GM12878 (cell line): ENCODE measurements around the gene PSMA7. TPM values are rescaled to one million over a fixed set of nuclear protein-coding genes. Genes with fewer than 3 reads are reported as not detected.

Experiments
- ATAC-seq: fragments of 200-7000 bp; cut with Tn5 transposase; 3 replicates; pipeline ENCODE4 v1.9.1; 2020; ENCODE audit warnings: mild to moderate bottlenecking, moderate library complexity
- BruUV-seq: library from RNA; stranded (reverse); fragments of 400-500 nt; replicated peaks from 2 replicates; lab custom pipeline; 2021; lab: Mats Ljungman, UMichigan
- CTCF ChIA-PET: fragments of 300-600 bp; sonication (Branson Sonifier 250); formaldehyde crosslinking; extraction: SDS; loops from one replicate; lab custom pipeline; 2021; ENCODE audit warnings: inconsistent platforms; lab: Yijun Ruan, JAX
- POLR2A ChIA-PET: fragments of 350-600 bp; formaldehyde crosslinking; extraction: SDS; loops from one replicate; lab custom pipeline; 2021; ENCODE audit warnings: inconsistent platforms; lab: Charles Lee
- RAD21 ChIA-PET: fragments of 300-600 bp; sonication (Branson Sonifier 250); formaldehyde crosslinking; loops from one replicate; lab custom pipeline; 2023; ENCODE audit warnings: antibody characterized with exemption; ENCODE audit not compliant: unreplicated experiment; lab: Charles Lee
- SMC1A ChIA-PET: fragments of 300-600 bp; sonication (Branson Sonifier 250); formaldehyde crosslinking; loops from one replicate; lab custom pipeline; 2023; ENCODE audit not compliant: unreplicated experiment, uncharacterized antibody; lab: Charles Lee
- DNase-seq: peaks from one replicate; pipeline ENCODE4 v3.0.0-alpha.2; 2011; ENCODE audit warnings: low read depth, low spot score
- FAIRE-seq: peaks from 3 replicates; lab custom pipeline; 2011; peaks lifted over from hg19 to GRCh38; lab: Jason Lieb, UNC
- H2AFZ ChIP-seq: 2 replicates; pipeline ENCODE4 v1.6.0; 2011; ENCODE audit warnings: low read depth, low read length, control low read depth; ENCODE audit not compliant: control insufficient read depth
- H3K27ac ChIP-seq: 2 replicates; pipeline ENCODE4 v1.5.1; 2011; ENCODE audit warnings: control low read depth; ENCODE audit not compliant: control insufficient read depth, insufficient read depth
- H3K27me3 ChIP-seq, 2 experiments: replicated peaks in 1 of 2; 2 replicates each; pipeline versions ENCODE4 v1.6.0 to v1.6.1; 2011; ENCODE audit warnings: low read length in 1 of 2; ENCODE audit not compliant: control insufficient read depth in 2 of 2, insufficient read depth in 2 of 2
- H3K36me3 ChIP-seq, 2 experiments: 2 replicates each; pipeline ENCODE4 v1.5.1; 2011; ENCODE audit warnings: low read length in 1 of 2; ENCODE audit not compliant: control insufficient read depth in 2 of 2, insufficient read depth in 2 of 2
- H3K4me1 ChIP-seq: 2 replicates; pipeline ENCODE4 v1.6.1; 2011; ENCODE audit warnings: mild to moderate bottlenecking, low read length, moderate library complexity, mixed read lengths; ENCODE audit not compliant: control insufficient read depth, insufficient read depth
- H3K4me2 ChIP-seq: 2 replicates; pipeline ENCODE4 v1.6.0; 2011; ENCODE audit warnings: control low read depth; ENCODE audit not compliant: control insufficient read depth, insufficient read depth
- H3K4me3 ChIP-seq: fragments of 200-600 bp; sonication (generic); 2 replicates; pipeline ENCODE4 v1.5.1; 2016
- H3K79me2 ChIP-seq: 2 replicates; pipeline ENCODE4 v1.6.0; 2011; ENCODE audit warnings: low read length; ENCODE audit not compliant: control insufficient read depth, insufficient read depth
- H3K9ac ChIP-seq: 2 replicates; pipeline ENCODE4 v1.8.0; 2011; ENCODE audit warnings: low read length, control low read depth, mixed read lengths; ENCODE audit not compliant: control insufficient read depth, insufficient read depth
- H3K9me3 ChIP-seq: replicated peaks from 3 replicates; pipeline ENCODE4 v1.5.1; 2011; ENCODE audit warnings: mild to moderate bottlenecking, low read length; ENCODE audit not compliant: control insufficient read depth, insufficient read depth
- H4K20me1 ChIP-seq: 2 replicates; pipeline ENCODE4 v1.6.0; 2011; ENCODE audit not compliant: control insufficient read depth, insufficient read depth
- BRCA1 ChIP-seq: IDR thresholded peaks from 2 replicates; pipeline ENCODE4 v1.6.1; 2011; ENCODE audit warnings: low read depth, low read length, improper control_type of control experiment
- EP300 ChIP-seq, 2 experiments: fragments of 150-350 bp in 1 of 2; IDR thresholded peaks; 2 replicates each; pipeline ENCODE4 v1.6.1; 2011 to 2012; ENCODE audit warnings: low read depth in 2 of 2, low read length in 2 of 2, borderline replicate concordance in 1 of 2, improper control_type of control experiment in 1 of 2, inconsistent platforms in 1 of 2; ENCODE audit not compliant: control insufficient read depth in 1 of 2
- HDGF ChIP-seq: fragments of 450-650 bp; IDR thresholded peaks from 2 replicates; pipeline ENCODE4 v1.6.1; 2016; ENCODE audit warnings: antibody characterized with exemption
- MEF2B ChIP-seq: fragments of 450-650 bp; IDR thresholded peaks from 2 replicates; pipeline ENCODE4 v1.6.1; 2018; ENCODE audit warnings: mild to moderate bottlenecking, moderate library complexity; ENCODE audit not compliant: partially characterized antibody, poor library complexity, severe bottlenecking
- MTA3 ChIP-seq: IDR thresholded peaks from 2 replicates; pipeline ENCODE4 v1.6.1; 2012; ENCODE audit warnings: low read length, inconsistent platforms, borderline replicate concordance
- MYC ChIP-seq: IDR thresholded peaks from 2 replicates; pipeline ENCODE4 v1.6.1; 2011; ENCODE audit warnings: mild to moderate bottlenecking, low read length, moderate library complexity, inconsistent platforms; ENCODE audit not compliant: insufficient read depth, insufficient replicate concordance, insufficient read length, severe bottlenecking
- SREBF1 ChIP-seq: IDR thresholded peaks from 2 replicates; pipeline ENCODE4 v1.6.1; 2012; ENCODE audit warnings: mild to moderate bottlenecking, low read length
- STAT1 ChIP-seq: fragments of 450-650 bp; conservative IDR thresholded peaks from 2 replicates; pipeline ENCODE4 v1.6.1; 2014; ENCODE audit warnings: antibody characterized with exemption, mild to moderate bottlenecking
- TAF1 ChIP-seq: IDR thresholded peaks from 2 replicates; pipeline ENCODE4 v1.6.1; 2011; ENCODE audit warnings: mild to moderate bottlenecking, low read depth, low read length, borderline replicate concordance
- WGBS: methylation state at CpG from one replicate; pipeline ENCODE4 v1.1.6; 2016; ENCODE audit warnings: low lambda C conversion rate; ENCODE audit not compliant: insufficient replicate concordance, insufficient coverage; ENCODE audit errors: missing lambda C conversion rate; 5-methylcytosine and 5-hydroxymethylcytosine counted together
- in situ Hi-C: fragments of 300-500 bp; cut with MboI; formaldehyde crosslinking; loops from 9 replicates; pipeline ENCODE4 v1.14.3; 2018; ENCODE audit warnings: mixed read lengths
- intact Hi-C: fragments of 100-400 bp; cut with micrococcal nuclease; formaldehyde crosslinking; loops from one replicate; pipeline ENCODE4 v1.14.2; 2022; ENCODE audit not compliant: unreplicated experiment
- polyA plus RNA-seq, 11 experiments: library from polyadenylated mRNA; depleted of rRNA in 4 of 11; unstranded in 6 of 11; stranded (reverse) in 5 of 11; fragments of >200 nt; fragmentation: Nextera tagmentation in 4 of 11; fragmentation: Illumina TruSeq in 1 of 11; extraction: Ambion mirVana in 4 of 11; extraction: Trizol in 1 of 11; gene quantifications; 1 replicate in 1 of 11; 2 replicates in 10 of 11; pipeline versions ENCODE4 v1.2.1 to v1.2.3, GENCODE V29; 2011 to 2016; ENCODE audit warnings: inconsistent platforms in 2 of 11, missing spikeins in 2 of 11, low read depth in 1 of 11
- total RNA-seq, 4 experiments: library from RNA; depleted of rRNA in 3 of 4; stranded (reverse); fragments of >200 nt in 3 of 4; fragmentation: Illumina TruSeq in 1 of 4; extraction: Trizol in 1 of 4; gene quantifications; 2 replicates each; pipeline versions ENCODE4 v1.2.1 to v1.2.3, GENCODE V29; 2013 to 2021
- TF ChIP-seq, protein P1 (sequence below): fragments of 450-650 bp; IDR thresholded peaks from 2 replicates; pipeline ENCODE4 v1.6.1; 2016; ENCODE audit warnings: mild to moderate bottlenecking
- TF ChIP-seq, protein P2 (sequence below): fragments of 450-650 bp; IDR thresholded peaks from 2 replicates; pipeline ENCODE4 v1.6.1; 2017; ENCODE audit warnings: low read depth, mild to moderate bottlenecking, moderate library complexity
- TF ChIP-seq, protein P3 (sequence below): fragments of 450-650 bp; formaldehyde crosslinking; IDR thresholded peaks from 2 replicates; pipeline ENCODE4 v1.4.0; 2022; ENCODE audit warnings: mild to moderate bottlenecking, moderate library complexity

PSMA7 gene
- total and polyA plus RNA-seq, 10 of the 15 experiments (the other 5 are each of a cell fraction or from before 2014, with no cell fraction given), result 216 to 857 (median 368) TPM

DNA sequence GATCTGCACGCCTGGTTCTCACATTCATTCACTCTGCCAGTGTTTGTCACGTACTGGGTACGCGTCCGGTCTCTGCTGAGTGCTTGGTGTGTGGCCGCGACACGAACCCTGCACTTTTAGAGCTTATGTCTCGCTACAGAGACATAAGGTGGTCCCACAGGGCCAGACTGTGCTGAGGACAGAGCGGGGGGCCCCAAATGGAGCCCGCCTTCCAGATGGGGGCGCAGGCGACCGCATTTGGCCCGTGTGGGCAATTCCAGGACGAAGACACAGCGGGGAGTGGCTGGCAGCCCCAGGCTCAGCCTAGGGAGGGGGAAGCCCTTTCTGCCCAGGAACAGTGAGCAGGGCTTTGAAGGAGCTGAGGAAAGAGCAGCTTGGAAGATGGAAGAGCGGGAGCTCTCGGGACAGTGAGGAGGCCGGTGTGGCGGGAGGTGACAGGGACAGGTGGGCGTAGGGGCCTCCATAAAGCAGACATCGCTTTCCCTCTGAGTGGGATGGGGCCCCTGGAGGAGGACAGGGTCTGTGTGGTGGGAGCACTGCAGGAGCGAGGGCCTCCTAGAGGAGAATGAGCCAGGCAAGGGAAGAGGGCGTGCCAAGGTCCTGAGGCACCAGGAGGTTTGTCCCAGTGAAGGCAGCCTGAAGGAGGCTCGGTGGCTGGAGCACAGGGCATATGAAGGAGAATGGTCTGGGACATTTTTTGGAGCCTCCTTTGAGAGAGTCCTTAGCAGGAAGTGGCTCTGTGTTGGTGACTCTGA is 31.9 kb upstream of the PSMA7 start:
- CTCF ChIA-PET, result no interaction called here
- H3K27me3 ChIP-seq, result no peaks in the 10 kb centered on the region
- no peaks in the 10 kb centered on the region for H3K79me2 ChIP-seq
- RAD21 ChIA-PET, result no interaction called here
- no TSS peak for BruUV-seq
- POLR2A ChIA-PET, result no interaction called here
- ATAC-seq, result no peak
- no peak overlapping the region for H3K4me2 ChIP-seq
- no peak for FAIRE-seq
- TF ChIP-seq STAT1, result no peak
- TF ChIP-seq, protein P1, sequence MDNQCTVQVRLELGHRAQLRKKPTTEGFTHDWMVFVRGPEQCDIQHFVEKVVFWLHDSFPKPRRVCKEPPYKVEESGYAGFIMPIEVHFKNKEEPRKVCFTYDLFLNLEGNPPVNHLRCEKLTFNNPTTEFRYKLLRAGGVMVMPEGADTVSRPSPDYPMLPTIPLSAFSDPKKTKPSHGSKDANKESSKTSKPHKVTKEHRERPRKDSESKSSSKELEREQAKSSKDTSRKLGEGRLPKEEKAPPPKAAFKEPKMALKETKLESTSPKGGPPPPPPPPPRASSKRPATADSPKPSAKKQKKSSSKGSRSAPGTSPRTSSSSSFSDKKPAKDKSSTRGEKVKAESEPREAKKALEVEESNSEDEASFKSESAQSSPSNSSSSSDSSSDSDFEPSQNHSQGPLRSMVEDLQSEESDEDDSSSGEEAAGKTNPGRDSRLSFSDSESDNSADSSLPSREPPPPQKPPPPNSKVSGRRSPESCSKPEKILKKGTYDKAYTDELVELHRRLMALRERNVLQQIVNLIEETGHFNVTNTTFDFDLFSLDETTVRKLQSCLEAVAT, result no peak
- TF ChIP-seq, protein P2, sequence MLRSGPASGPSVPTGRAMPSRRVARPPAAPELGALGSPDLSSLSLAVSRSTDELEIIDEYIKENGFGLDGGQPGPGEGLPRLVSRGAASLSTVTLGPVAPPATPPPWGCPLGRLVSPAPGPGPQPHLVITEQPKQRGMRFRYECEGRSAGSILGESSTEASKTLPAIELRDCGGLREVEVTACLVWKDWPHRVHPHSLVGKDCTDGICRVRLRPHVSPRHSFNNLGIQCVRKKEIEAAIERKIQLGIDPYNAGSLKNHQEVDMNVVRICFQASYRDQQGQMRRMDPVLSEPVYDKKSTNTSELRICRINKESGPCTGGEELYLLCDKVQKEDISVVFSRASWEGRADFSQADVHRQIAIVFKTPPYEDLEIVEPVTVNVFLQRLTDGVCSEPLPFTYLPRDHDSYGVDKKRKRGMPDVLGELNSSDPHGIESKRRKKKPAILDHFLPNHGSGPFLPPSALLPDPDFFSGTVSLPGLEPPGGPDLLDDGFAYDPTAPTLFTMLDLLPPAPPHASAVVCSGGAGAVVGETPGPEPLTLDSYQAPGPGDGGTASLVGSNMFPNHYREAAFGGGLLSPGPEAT, result no peak
- TF ChIP-seq MTA3, result no peak
- no peak for TF ChIP-seq BRCA1
- TF ChIP-seq TAF1, result no peak
- TF ChIP-seq, protein P3, sequence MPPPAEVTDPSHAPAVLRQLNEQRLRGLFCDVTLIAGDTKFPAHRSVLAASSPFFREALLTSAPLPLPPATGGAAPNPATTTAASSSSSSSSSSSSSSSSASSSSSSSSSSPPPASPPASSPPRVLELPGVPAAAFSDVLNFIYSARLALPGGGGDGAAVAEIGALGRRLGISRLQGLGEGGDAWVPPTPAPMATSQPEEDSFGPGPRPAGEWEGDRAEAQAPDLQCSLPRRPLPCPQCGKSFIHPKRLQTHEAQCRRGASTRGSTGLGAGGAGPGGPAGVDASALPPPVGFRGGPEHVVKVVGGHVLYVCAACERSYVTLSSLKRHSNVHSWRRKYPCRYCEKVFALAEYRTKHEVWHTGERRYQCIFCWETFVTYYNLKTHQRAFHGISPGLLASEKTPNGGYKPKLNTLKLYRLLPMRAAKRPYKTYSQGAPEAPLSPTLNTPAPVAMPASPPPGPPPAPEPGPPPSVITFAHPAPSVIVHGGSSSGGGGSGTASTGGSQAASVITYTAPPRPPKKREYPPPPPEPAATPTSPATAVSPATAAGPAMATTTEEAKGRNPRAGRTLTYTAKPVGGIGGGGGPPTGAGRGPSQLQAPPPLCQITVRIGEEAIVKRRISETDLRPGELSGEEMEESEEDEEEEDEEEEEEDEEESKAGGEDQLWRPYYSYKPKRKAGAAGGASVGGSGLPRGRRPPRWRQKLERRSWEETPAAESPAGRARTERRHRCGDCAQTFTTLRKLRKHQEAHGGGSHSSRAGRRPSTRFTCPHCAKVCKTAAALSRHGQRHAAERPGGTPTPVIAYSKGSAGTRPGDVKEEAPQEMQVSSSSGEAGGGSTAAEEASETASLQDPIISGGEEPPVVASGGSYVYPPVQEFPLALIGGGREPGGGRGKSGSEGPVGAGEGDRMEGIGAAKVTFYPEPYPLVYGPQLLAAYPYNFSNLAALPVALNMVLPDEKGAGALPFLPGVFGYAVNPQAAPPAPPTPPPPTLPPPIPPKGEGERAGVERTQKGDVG (CRISPR knock-in tag), result no peak
- TF ChIP-seq EP300 (IDR thresholded peaks at IDR 0.05; ENCODE audit: borderline replicate concordance in 1 of 2, control insufficient read depth in 1 of 2, low read depth in 2 of 2, low read length in 2 of 2), result no peak
- TF ChIP-seq MEF2B, result no peak
- TF ChIP-seq SREBF1, result no peak
- TF ChIP-seq HDGF, result no peak
- no peak for TF ChIP-seq MYC
- H4K20me1 ChIP-seq, result no peaks in the 10 kb centered on the region
- no peak for DNase-seq
- 96% methylated on average over 25 of the region's 26 CpGs for WGBS
- H2AFZ ChIP-seq, result no peak overlapping the region
- in situ Hi-C loops, result no loop called here
- SMC1A ChIA-PET, result no interaction called here
- H3K4me3 ChIP-seq, result no peak overlapping the region
- H3K27ac ChIP-seq, result no peak overlapping the region
- intact Hi-C loops, result no loop called here
- no peaks in the 10 kb centered on the region for H3K4me1 ChIP-seq
- H3K9me3 ChIP-seq, result no peaks in the 10 kb centered on the region
- H3K36me3 ChIP-seq, result peaks cover 0 to 2% of the 10 kb centered on the region in 2 experiments; a peak in 3 of 4 replicates
- H3K9ac ChIP-seq, result no peak overlapping the region
